ENCODE results near the gene CORT.

- TF ChIP-seq ATF1 (CRISPR knock-in tag; IDR thresholded peaks at IDR 0.05) = no peak
- TF ChIP-seq E2F4 (CRISPR knock-in tag; IDR thresholded peaks at IDR 0.05; ENCODE audit: borderline replicate concordance, low read depth) = no peak
- TF ChIP-seq GABPB1 (CRISPR knock-in tag; IDR thresholded peaks at IDR 0.05) = no peak
- no peak for TF ChIP-seq USF2 (CRISPR knock-in tag; IDR thresholded peaks at IDR 0.05)
- no peak for TF ChIP-seq FOXP4 (CRISPR knock-in tag; IDR thresholded peaks at IDR 0.05)
- no peak for TF ChIP-seq MAX (CRISPR knock-in tag; IDR thresholded peaks at IDR 0.05)
- TF ChIP-seq CREM (CRISPR knock-in tag; IDR thresholded peaks at IDR 0.05) = no peak
- no peak for TF ChIP-seq CTCF (IDR thresholded peaks at IDR 0.05)
- no peak for TF ChIP-seq ATF3 (CRISPR knock-in tag; conservative IDR thresholded peaks at IDR 0.05)
- no peak for TF ChIP-seq JUN (CRISPR knock-in tag; IDR thresholded peaks at IDR 0.05)
- no peak for TF ChIP-seq HMGXB4 (CRISPR knock-in tag; IDR thresholded peaks at IDR 0.05)
- no peak for TF ChIP-seq IRF1 (CRISPR knock-in tag; IDR thresholded peaks at IDR 0.05)
- TF ChIP-seq NFE2L1 (CRISPR knock-in tag; IDR thresholded peaks at IDR 0.05) = no peak
Measured at GRCh38 chr1:10484521-10484920, 34.7 kb downstream of the CORT start.

Data from WTC11 (cell line).